SH-SY5Y (cell line): ENCODE results near the gene ITPRID2.

Experiments used
- GATA2 ChIP-seq: IDR thresholded peaks from 2 replicates; pipeline ENCODE4 v1.6.1; 2011; ENCODE audit warnings: mild to moderate bottlenecking, low read depth, low read length
- GATA3 ChIP-seq: IDR thresholded peaks from 2 replicates; pipeline ENCODE4 v1.6.1; 2011; ENCODE audit warnings: low read depth, mild to moderate bottlenecking, low read length, moderate library complexity

- TF ChIP-seq GATA3, result no peak
- TF ChIP-seq GATA2, result no peak
These were observed 31.7 kb upstream of the ITPRID2 start for GRCh38 chr2:181859803-181860202.
